GM23338 (cell line): Measurements from ENCODE around the gene CNTNAP2. TPM values are rescaled to one million over a fixed set of nuclear protein-coding genes. Genes with fewer than 3 reads are reported as not detected.

Experiments used
- ATAC-seq: fragments of 200-7000 bp; cut with Tn5 transposase; 3 replicates; pipeline ENCODE4 v1.9.1; 2020
- DNase-seq: peaks from one replicate; pipeline ENCODE4 v3.0.0-alpha.2; 2015; ENCODE audit warnings: low spot score
- H2AFZ ChIP-seq: fragments of 200-600 bp; sonication (generic); 2 replicates; pipeline ENCODE4 v1.8.0; 2016; ENCODE audit warnings: antibody characterized with exemption, mild to moderate bottlenecking, moderate library complexity
- H3F3A ChIP-seq: fragments of 200-600 bp; sonication (generic); replicated peaks from 2 replicates; pipeline ENCODE4 v1.8.0; 2017; ENCODE audit warnings: antibody characterized with exemption, mixed run types, low read depth
- H3K27ac ChIP-seq: fragments of 200-600 bp; sonication (generic); 2 replicates; pipeline ENCODE4 v1.6.1; 2016; ENCODE audit warnings: low read depth
- H3K27me3 ChIP-seq: fragments of 200-600 bp; sonication (generic); 2 replicates; pipeline ENCODE4 v1.8.0; 2016; ENCODE audit warnings: mild to moderate bottlenecking, mixed run types, moderate library complexity; ENCODE audit not compliant: insufficient read depth
- H3K36me3 ChIP-seq: fragments of 200-600 bp; sonication (generic); 2 replicates; pipeline ENCODE4 v1.8.0; 2016; ENCODE audit warnings: mild to moderate bottlenecking; ENCODE audit not compliant: insufficient read depth
- H3K4me1 ChIP-seq: fragments of 200-600 bp; sonication (generic); 2 replicates; pipeline ENCODE4 v1.8.0; 2016; ENCODE audit warnings: mild to moderate bottlenecking, moderate library complexity; ENCODE audit not compliant: insufficient read depth
- H3K4me2 ChIP-seq: fragments of 200-600 bp; sonication (generic); 2 replicates; pipeline ENCODE4 v1.7.1; 2017; ENCODE audit warnings: mixed run types
- H3K4me3 ChIP-seq: fragments of 200-600 bp; sonication (generic); 2 replicates; pipeline ENCODE4 v1.6.1; 2016; ENCODE audit warnings: mixed run types
- H3K79me2 ChIP-seq: fragments of 200-600 bp; sonication (generic); replicated peaks from 2 replicates; pipeline ENCODE4 v1.8.0; 2017; ENCODE audit warnings: mild to moderate bottlenecking; ENCODE audit not compliant: insufficient read depth
- H3K9me2 ChIP-seq: fragments of 200-600 bp; sonication (generic); 2 replicates; pipeline ENCODE4 v1.8.0; 2017; ENCODE audit not compliant: insufficient read depth
- H4K20me1 ChIP-seq: fragments of 200-600 bp; sonication (generic); replicated peaks from 2 replicates; pipeline ENCODE4 v1.8.0; 2017; ENCODE audit warnings: mild to moderate bottlenecking; ENCODE audit not compliant: insufficient read depth
- H3K27ac Mint-ChIP-seq: 2 replicates; pipeline ENCODE4 v1.8.0; 2020; ENCODE audit warnings: inconsistent platforms, mild to moderate bottlenecking, moderate library complexity, mixed read lengths
- H3K27me3 Mint-ChIP-seq: 3 replicates; pipeline ENCODE4 v1.8.0; 2022; ENCODE audit warnings: low read depth, mild to moderate bottlenecking, moderate library complexity, mixed read lengths, inconsistent platforms; ENCODE audit not compliant: insufficient read depth, poor library complexity
- H3K36me3 Mint-ChIP-seq: 3 replicates; pipeline ENCODE4 v1.8.0; 2021; ENCODE audit warnings: low read depth, mild to moderate bottlenecking, inconsistent platforms, moderate library complexity, mixed read lengths
- H3K4me1 Mint-ChIP-seq: 3 replicates; pipeline ENCODE4 v1.8.0; 2020; ENCODE audit warnings: mild to moderate bottlenecking, inconsistent platforms, mixed read lengths
- H3K4me3 Mint-ChIP-seq: 3 replicates; pipeline ENCODE4 v1.8.0; 2021; ENCODE audit warnings: moderate library complexity, mild to moderate bottlenecking, inconsistent platforms, mixed read lengths
- H3K9me3 Mint-ChIP-seq: 3 replicates; pipeline ENCODE4 v1.8.0; 2020; ENCODE audit warnings: moderate library complexity, mild to moderate bottlenecking, inconsistent platforms, mixed read lengths
- CREB1 ChIP-seq: fragments of 250-450 bp; sonication (Bioruptor Pico); IDR thresholded peaks from 2 replicates; pipeline ENCODE4 v1.5.0; 2020; ENCODE audit warnings: low read depth, mild to moderate bottlenecking, moderate library complexity
- EZH2 ChIP-seq: fragments of 200-600 bp; sonication (generic); IDR thresholded peaks from one replicate; pipeline ENCODE4 v1.8.0; 2017; ENCODE audit warnings: antibody characterized with exemption, mild to moderate bottlenecking, low read depth; ENCODE audit not compliant: unreplicated experiment
- EZH2phosphoT487 ChIP-seq: fragments of 200-600 bp; sonication (generic); IDR thresholded peaks from one replicate; pipeline ENCODE4 v1.8.1; 2018; ENCODE audit warnings: antibody characterized with exemption; ENCODE audit not compliant: unreplicated experiment
- NANOG ChIP-seq: IDR thresholded peaks from 2 replicates; pipeline ENCODE4 v1.6.1; 2016; ENCODE audit warnings: antibody characterized with exemption, borderline replicate concordance
- POLR2AphosphoS5 ChIP-seq: IDR thresholded peaks from 2 replicates; pipeline ENCODE4 v1.6.1; 2016; ENCODE audit warnings: antibody characterized with exemption, low read depth
- ZNF462 ChIP-seq: fragments of 250-450 bp; sonication (Bioruptor Pico); IDR thresholded peaks from 2 replicates; pipeline ENCODE4 v1.5.0; 2020; ENCODE audit warnings: mild to moderate bottlenecking, moderate library complexity
- polyA plus RNA-seq: library from polyadenylated mRNA; unstranded; fragments of >200 nt; fragmentation: Nextera tagmentation; extraction: Ambion mirVana; gene quantifications from 2 replicates; pipeline ENCODE4 v1.2.1, GENCODE V29; 2016
- total RNA-seq: library from RNA; depleted of rRNA; stranded (reverse); fragments of >200 nt; shearing (Covaris generic); gene quantifications from 2 replicates; pipeline ENCODE4 v1.2.3, GENCODE V29; 2014
- TF ChIP-seq, protein P1 (sequence below), 2 experiments: fragments of 200-600 bp in 1 of 2; sonication (generic) in 1 of 2; conservative IDR thresholded peaks; 2 replicates each; pipeline versions ENCODE4 v1.5.1 to v1.6.1; 2016 to 2017; ENCODE audit warnings: antibody characterized with exemption in 2 of 2, low read depth in 2 of 2, mild to moderate bottlenecking in 2 of 2, moderate library complexity in 1 of 2
- TF ChIP-seq, protein P2 (sequence below): IDR thresholded peaks from one replicate; pipeline ENCODE4 v1.6.1; 2018; ENCODE audit warnings: antibody characterized with exemption; ENCODE audit not compliant: unreplicated experiment

The CNTNAP2 gene
- total and polyA plus RNA-seq, 2 experiments from 2014 or later = 38.2 to 61.3 TPM

- no peak for TF ChIP-seq ZNF462 (CRISPR knock-in tag)
Measured at GRCh38 chr7:147400221-147400689, 1283.7 kb downstream of the CNTNAP2 start (continued).

DNA sequence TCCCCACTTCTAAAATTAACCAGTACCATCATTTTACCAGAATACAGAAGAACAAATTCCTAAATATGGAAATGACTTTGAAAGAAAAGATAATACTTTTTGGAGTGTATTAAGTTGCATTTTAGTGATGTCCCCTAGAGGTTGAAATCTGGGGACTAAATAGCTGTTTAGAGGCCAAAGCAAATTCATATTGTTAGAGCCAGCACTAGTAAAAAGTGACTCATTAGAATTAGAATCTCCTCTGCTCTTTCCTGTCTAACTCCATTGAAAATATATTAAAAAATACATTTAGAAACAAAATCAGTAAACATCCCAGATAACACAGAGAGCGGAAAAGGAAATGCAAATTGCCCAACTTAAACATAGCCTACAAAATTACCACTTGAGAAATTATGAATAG is 1284.3 kb downstream of the CNTNAP2 start:
- Histone ChIP-seq H2AFZ (no peak overlapping the region), H3K27ac (no peak overlapping the region), H3K9me2 (no peaks in the 10 kb centered on the region), H3F3A (no peaks in the 10 kb centered on the region), H3K4me2 (no peak overlapping the region), H3K4me1 (no peaks in the 10 kb centered on the region), H3K36me3 (no peaks in the 10 kb centered on the region; the same call in 1 of the 2 replicates), H4K20me1 (no peaks in the 10 kb centered on the region), H3K27me3 (no peaks in the 10 kb centered on the region), H3K4me3 (no peak overlapping the region), H3K79me2 (no peaks in the 10 kb centered on the region)
- peaks cover 28% of the 10 kb centered on the region for H3K9me3 Mint-ChIP-seq
- H3K4me3 Mint-ChIP-seq = no peak overlapping the region
- H3K27me3 Mint-ChIP-seq = no peaks in the 10 kb centered on the region
- H3K4me1 Mint-ChIP-seq = peaks cover 10% of the 10 kb centered on the region
- no peaks in the 10 kb centered on the region for H3K36me3 Mint-ChIP-seq
- H3K27ac Mint-ChIP-seq = no peak overlapping the region
- no peak for DNase-seq
- ATAC-seq = no peak
- TF ChIP-seq CREB1 (CRISPR knock-in tag) (no peak), EZH2 (no peak), POLR2AphosphoS5 (no peak), EZH2phosphoT487 (no peak), NANOG (no peak)
- TF ChIP-seq, protein P1, sequence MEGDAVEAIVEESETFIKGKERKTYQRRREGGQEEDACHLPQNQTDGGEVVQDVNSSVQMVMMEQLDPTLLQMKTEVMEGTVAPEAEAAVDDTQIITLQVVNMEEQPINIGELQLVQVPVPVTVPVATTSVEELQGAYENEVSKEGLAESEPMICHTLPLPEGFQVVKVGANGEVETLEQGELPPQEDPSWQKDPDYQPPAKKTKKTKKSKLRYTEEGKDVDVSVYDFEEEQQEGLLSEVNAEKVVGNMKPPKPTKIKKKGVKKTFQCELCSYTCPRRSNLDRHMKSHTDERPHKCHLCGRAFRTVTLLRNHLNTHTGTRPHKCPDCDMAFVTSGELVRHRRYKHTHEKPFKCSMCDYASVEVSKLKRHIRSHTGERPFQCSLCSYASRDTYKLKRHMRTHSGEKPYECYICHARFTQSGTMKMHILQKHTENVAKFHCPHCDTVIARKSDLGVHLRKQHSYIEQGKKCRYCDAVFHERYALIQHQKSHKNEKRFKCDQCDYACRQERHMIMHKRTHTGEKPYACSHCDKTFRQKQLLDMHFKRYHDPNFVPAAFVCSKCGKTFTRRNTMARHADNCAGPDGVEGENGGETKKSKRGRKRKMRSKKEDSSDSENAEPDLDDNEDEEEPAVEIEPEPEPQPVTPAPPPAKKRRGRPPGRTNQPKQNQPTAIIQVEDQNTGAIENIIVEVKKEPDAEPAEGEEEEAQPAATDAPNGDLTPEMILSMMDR (conservative IDR thresholded peaks at IDR 0.05; ENCODE audit: low read depth in 2 of 2) = no peak
- TF ChIP-seq, protein P2, sequence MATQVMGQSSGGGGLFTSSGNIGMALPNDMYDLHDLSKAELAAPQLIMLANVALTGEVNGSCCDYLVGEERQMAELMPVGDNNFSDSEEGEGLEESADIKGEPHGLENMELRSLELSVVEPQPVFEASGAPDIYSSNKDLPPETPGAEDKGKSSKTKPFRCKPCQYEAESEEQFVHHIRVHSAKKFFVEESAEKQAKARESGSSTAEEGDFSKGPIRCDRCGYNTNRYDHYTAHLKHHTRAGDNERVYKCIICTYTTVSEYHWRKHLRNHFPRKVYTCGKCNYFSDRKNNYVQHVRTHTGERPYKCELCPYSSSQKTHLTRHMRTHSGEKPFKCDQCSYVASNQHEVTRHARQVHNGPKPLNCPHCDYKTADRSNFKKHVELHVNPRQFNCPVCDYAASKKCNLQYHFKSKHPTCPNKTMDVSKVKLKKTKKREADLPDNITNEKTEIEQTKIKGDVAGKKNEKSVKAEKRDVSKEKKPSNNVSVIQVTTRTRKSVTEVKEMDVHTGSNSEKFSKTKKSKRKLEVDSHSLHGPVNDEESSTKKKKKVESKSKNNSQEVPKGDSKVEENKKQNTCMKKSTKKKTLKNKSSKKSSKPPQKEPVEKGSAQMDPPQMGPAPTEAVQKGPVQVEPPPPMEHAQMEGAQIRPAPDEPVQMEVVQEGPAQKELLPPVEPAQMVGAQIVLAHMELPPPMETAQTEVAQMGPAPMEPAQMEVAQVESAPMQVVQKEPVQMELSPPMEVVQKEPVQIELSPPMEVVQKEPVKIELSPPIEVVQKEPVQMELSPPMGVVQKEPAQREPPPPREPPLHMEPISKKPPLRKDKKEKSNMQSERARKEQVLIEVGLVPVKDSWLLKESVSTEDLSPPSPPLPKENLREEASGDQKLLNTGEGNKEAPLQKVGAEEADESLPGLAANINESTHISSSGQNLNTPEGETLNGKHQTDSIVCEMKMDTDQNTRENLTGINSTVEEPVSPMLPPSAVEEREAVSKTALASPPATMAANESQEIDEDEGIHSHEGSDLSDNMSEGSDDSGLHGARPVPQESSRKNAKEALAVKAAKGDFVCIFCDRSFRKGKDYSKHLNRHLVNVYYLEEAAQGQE = no peak
